NB4 (cell line): ENCODE data around the gene MEG3.

ENCODE experiments used
- DNase-seq: peaks from one replicate; pipeline ENCODE4 v3.0.0; 2010; ENCODE audit warnings: low read depth
- H3K4me3 ChIP-seq: one replicate; pipeline ENCODE4 v1.5.1; 2011; ENCODE audit warnings: mild to moderate bottlenecking, low read depth, low read length, moderate library complexity
- MYC ChIP-seq: IDR thresholded peaks from 2 replicates; pipeline ENCODE4 v1.6.1; 2011; ENCODE audit warnings: low read depth, low read length
- POLR2A ChIP-seq: IDR thresholded peaks from 2 replicates; pipeline ENCODE4 v1.6.1; 2011; ENCODE audit warnings: mild to moderate bottlenecking; ENCODE audit not compliant: insufficient read length; ENCODE audit errors: extremely low read depth
- TF ChIP-seq, protein P1 (sequence below): IDR thresholded peaks from one replicate; pipeline ENCODE4 v1.5.1; 2012; ENCODE audit warnings: low read depth, low read length
- TF ChIP-seq, protein P2 (sequence below): IDR thresholded peaks from 2 replicates; pipeline ENCODE4 v1.6.1; 2011; ENCODE audit warnings: low read depth, low read length

MEG3 gene

GRCh38 chr14:100778951-100779690 is 46.8 kb upstream of the MEG3 start:
- no peak for DNase-seq

DNA sequence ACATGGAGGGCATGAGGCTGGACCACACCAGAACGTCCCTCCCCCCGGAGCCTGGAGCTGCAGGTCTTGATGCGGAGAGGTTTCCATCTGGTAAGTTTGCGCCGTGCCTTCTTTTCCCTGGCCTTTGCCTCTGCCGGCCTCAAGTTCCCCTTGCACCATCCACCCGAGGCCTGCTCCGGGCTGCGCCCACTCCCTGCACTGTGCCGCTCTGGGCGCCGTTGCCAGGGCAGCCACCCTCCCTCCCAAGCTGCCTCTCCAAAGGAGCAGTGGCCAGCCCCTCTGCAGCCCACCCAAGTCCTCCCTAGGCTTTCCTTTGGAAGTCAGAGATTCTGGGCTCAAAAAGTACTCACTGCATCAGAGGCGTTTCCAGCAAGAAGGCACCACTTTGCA is 46.2 kb upstream of the MEG3 start:
- TF ChIP-seq, protein P1, sequence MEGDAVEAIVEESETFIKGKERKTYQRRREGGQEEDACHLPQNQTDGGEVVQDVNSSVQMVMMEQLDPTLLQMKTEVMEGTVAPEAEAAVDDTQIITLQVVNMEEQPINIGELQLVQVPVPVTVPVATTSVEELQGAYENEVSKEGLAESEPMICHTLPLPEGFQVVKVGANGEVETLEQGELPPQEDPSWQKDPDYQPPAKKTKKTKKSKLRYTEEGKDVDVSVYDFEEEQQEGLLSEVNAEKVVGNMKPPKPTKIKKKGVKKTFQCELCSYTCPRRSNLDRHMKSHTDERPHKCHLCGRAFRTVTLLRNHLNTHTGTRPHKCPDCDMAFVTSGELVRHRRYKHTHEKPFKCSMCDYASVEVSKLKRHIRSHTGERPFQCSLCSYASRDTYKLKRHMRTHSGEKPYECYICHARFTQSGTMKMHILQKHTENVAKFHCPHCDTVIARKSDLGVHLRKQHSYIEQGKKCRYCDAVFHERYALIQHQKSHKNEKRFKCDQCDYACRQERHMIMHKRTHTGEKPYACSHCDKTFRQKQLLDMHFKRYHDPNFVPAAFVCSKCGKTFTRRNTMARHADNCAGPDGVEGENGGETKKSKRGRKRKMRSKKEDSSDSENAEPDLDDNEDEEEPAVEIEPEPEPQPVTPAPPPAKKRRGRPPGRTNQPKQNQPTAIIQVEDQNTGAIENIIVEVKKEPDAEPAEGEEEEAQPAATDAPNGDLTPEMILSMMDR = no peak
- TF ChIP-seq MYC (no peak), POLR2A (no peak)
- TF ChIP-seq, protein P2, sequence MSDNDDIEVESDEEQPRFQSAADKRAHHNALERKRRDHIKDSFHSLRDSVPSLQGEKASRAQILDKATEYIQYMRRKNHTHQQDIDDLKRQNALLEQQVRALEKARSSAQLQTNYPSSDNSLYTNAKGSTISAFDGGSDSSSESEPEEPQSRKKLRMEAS = no peak
- DNase-seq = no peak
- no peak overlapping the region for H3K4me3 ChIP-seq

More at GRCh38 chr14:100778951-100779690, 46.8 kb upstream of the MEG3 start:
- no peak for TF ChIP-seq MYC
- TF ChIP-seq, protein P1 = no peak
- TF ChIP-seq, protein P2 = no peak
- TF ChIP-seq POLR2A = no peak
- no peak overlapping the region for H3K4me3 ChIP-seq

DNA sequence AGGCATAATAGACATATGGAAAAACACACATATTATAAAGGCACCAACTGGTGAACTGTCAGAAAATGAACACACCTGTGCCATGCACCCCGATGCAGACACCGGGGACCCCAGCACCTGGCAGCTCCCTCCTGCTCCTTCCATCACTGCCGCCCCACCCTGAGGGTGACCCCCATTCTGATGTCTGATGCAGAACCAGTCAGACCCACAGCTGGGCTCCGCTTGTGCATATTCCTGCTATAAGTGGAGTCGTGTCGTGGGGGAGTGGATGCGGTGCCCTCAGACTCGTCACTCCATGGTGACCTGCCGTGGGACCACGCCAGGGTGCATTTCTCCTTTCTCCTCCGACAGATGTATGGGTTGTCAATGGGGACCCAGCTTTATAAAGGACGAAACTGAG is 45.7 kb upstream of the MEG3 start:
- DNase-seq = no peak
- H3K4me3 ChIP-seq = no peak overlapping the region
- TF ChIP-seq MYC = no peak
- no peak for TF ChIP-seq POLR2A
- TF ChIP-seq, protein P2 = no peak
- TF ChIP-seq, protein P1 = no peak

GRCh38 chr14:100780646-100781355 is 45.1 kb upstream of the MEG3 start:
- no peak overlapping the region for H3K4me3 ChIP-seq
- no peak for DNase-seq
- TF ChIP-seq, protein P1 = no peak
- TF ChIP-seq MYC (no peak), POLR2A (no peak)
- TF ChIP-seq, protein P2 = no peak

GRCh38 chr14:100781952-100782351 is 44.0 kb upstream of the MEG3 start:
- DNase-seq = no peak
- no peak overlapping the region for H3K4me3 ChIP-seq
- TF ChIP-seq, protein P1 = no peak
- TF ChIP-seq, protein P2 = no peak
- TF ChIP-seq MYC (no peak), POLR2A (no peak)
